ENCODE results near the gene RABGAP1L. TPM values are rescaled to one million over a fixed set of nuclear protein-coding genes. Genes with fewer than 3 reads are reported as not detected.

The RABGAP1L gene
- polyA plus RNA-seq, 1 donor (not counting 4 experiments of a cell fraction or from before 2014, with no cell fraction given) = 24.2 TPM

DNA sequence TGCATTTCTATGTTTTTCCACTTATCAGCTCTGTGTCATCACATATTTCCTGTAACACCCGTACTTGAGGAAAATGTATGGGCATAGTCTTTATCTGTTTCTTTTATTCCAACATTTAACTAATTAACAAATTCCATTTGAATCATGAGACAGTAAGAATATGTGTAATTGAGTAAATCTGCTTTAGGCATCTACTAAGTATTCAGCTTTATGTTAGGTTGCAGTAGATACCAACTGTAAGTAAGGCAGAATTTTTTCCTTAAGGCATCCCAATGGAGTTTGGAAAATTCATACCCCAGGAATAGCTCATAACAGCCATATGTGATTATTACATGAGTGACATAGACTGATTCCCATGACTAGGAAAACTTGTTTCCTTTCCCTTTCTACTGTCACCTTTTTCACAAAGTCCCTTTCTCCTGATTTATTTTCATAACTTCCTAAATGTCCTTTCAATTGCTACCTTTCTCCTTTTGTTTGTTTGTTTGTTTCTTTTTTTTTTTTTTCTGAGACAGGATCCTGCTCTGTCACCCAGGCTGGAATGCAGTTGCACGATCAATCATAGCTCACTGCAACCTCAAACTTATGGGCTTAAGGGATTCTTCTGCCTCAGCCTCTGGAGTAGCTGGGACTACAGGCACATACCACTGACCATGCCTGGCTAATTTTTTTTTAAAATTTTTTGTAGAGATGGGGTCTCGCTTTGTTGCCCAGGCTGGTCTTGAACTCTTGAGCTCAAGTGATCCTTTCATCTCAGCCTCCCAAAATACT lies 780.6 kb downstream of the RABGAP1L start:
- Histone ChIP-seq H3K9me3 (ENCODE audit: control insufficient read depth, low read depth, low read length) (no peaks in the 10 kb centered on the region), H3K79me2 (ENCODE audit: control insufficient read depth, insufficient read depth, low read length) (no peaks in the 10 kb centered on the region), H2AFZ (ENCODE audit: control insufficient read depth, low read length) (no peak overlapping the region), H3K9ac (ENCODE audit: control insufficient read depth, extremely low read depth, insufficient read depth, low read length) (no peak overlapping the region), H3K4me3 (ENCODE audit: control insufficient read depth in 2 of 3, extremely low read depth in 1 of 3, insufficient read depth in 2 of 3, low read depth in 1 of 3, low read length in 3 of 3) (no peak overlapping the region), H3K4me2 (ENCODE audit: control insufficient read depth, extremely low read depth, insufficient read depth, low read depth, low read length) (no peak overlapping the region), H3K4me1 (ENCODE audit: control insufficient read depth, extremely low read depth, insufficient read depth, low read length) (no peaks in the 10 kb centered on the region), H3K27ac (ENCODE audit: control insufficient read depth, insufficient read depth, low read length) (no peak overlapping the region), H3K9me1 (ENCODE audit: control insufficient read depth, extremely low read depth, insufficient read depth, low read length) (no peaks in the 10 kb centered on the region), H3K36me3 (ENCODE audit: control insufficient read depth in 2 of 2, extremely low read depth in 1 of 2, insufficient read depth in 2 of 2, low read length in 2 of 2) (no peaks in the 10 kb centered on the region), H4K20me1 (ENCODE audit: control insufficient read depth, extremely low read depth, insufficient read depth, low read length) (no peaks in the 10 kb centered on the region), H3K27me3 (ENCODE audit: control insufficient read depth, extremely low read depth, insufficient read depth, low read length) (no peaks in the 10 kb centered on the region)
- TF ChIP-seq EZH2 (IDR thresholded peaks at IDR 0.05; ENCODE audit: low read length) = no peak
- TF ChIP-seq, protein P1, sequence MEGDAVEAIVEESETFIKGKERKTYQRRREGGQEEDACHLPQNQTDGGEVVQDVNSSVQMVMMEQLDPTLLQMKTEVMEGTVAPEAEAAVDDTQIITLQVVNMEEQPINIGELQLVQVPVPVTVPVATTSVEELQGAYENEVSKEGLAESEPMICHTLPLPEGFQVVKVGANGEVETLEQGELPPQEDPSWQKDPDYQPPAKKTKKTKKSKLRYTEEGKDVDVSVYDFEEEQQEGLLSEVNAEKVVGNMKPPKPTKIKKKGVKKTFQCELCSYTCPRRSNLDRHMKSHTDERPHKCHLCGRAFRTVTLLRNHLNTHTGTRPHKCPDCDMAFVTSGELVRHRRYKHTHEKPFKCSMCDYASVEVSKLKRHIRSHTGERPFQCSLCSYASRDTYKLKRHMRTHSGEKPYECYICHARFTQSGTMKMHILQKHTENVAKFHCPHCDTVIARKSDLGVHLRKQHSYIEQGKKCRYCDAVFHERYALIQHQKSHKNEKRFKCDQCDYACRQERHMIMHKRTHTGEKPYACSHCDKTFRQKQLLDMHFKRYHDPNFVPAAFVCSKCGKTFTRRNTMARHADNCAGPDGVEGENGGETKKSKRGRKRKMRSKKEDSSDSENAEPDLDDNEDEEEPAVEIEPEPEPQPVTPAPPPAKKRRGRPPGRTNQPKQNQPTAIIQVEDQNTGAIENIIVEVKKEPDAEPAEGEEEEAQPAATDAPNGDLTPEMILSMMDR (optimal IDR thresholded peaks at IDR 0.05 in 1 of 3, IDR thresholded peaks at IDR 0.05 in 1 of 3, conservative IDR thresholded peaks at IDR 0.05 in 1 of 3; ENCODE audit: extremely low read depth in 1 of 3, insufficient read depth in 2 of 3, low read length in 3 of 3) = no peak
- DNase-seq (ENCODE audit: low read depth, low spot score) (no peak), FAIRE-seq (no peak)
- dilution Hi-C loops (cut with MboI; ENCODE audit: extremely low pct_ligation_motif_present, low sequenced_read_pairs) = no loop called here

DNA sequence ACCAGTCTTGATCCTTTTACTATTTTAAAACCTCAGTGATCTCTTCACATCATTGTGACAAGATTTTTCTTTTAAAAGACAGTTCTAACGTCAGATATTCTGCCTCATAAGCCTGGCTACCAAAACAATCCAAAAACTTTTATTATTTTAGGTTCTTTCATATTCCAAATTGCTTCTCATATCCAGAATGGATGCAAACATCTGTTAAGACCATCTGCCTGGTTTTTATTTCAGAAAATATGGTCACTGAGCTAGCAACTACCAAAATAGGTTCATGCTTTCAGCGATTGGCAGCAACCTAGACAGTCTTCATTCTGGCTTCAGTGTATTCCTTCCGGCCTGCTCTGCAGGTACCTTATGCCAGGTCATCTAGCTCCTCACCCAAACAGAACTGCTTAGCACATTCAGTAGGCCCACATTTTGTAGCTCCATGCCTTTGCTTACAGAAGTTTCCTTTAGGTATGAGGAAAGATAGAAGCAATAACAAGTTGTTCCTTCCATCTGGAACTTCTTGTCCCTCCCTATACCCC lies 781.4 kb downstream of the RABGAP1L start:
- dilution Hi-C loops (cut with MboI; ENCODE audit: extremely low pct_ligation_motif_present, low sequenced_read_pairs) = no loop called here

More for the DNA sequence above, 781.4 kb downstream of the RABGAP1L start:
- Histone ChIP-seq H3K36me3 (ENCODE audit: control insufficient read depth in 2 of 2, extremely low read depth in 1 of 2, insufficient read depth in 2 of 2, low read length in 2 of 2) (no peaks in the 10 kb centered on the region), H3K9me3 (ENCODE audit: control insufficient read depth, low read depth, low read length) (no peaks in the 10 kb centered on the region), H3K4me3 (ENCODE audit: control insufficient read depth in 2 of 3, extremely low read depth in 1 of 3, insufficient read depth in 2 of 3, low read depth in 1 of 3, low read length in 3 of 3) (no peak overlapping the region), H3K9ac (ENCODE audit: control insufficient read depth, extremely low read depth, insufficient read depth, low read length) (no peak overlapping the region), H3K27me3 (ENCODE audit: control insufficient read depth, extremely low read depth, insufficient read depth, low read length) (no peaks in the 10 kb centered on the region), H3K79me2 (ENCODE audit: control insufficient read depth, insufficient read depth, low read length) (no peaks in the 10 kb centered on the region), H2AFZ (ENCODE audit: control insufficient read depth, low read length) (no peak overlapping the region), H3K4me1 (ENCODE audit: control insufficient read depth, extremely low read depth, insufficient read depth, low read length) (no peaks in the 10 kb centered on the region), H3K27ac (ENCODE audit: control insufficient read depth, insufficient read depth, low read length) (no peak overlapping the region), H4K20me1 (ENCODE audit: control insufficient read depth, extremely low read depth, insufficient read depth, low read length) (no peaks in the 10 kb centered on the region), H3K9me1 (ENCODE audit: control insufficient read depth, extremely low read depth, insufficient read depth, low read length) (no peaks in the 10 kb centered on the region), H3K4me2 (ENCODE audit: control insufficient read depth, extremely low read depth, insufficient read depth, low read depth, low read length) (no peak overlapping the region)
- DNase-seq (ENCODE audit: low read depth, low spot score) (no peak), FAIRE-seq (no peak)
- TF ChIP-seq, protein P1 (optimal IDR thresholded peaks at IDR 0.05 in 1 of 3, IDR thresholded peaks at IDR 0.05 in 1 of 3, conservative IDR thresholded peaks at IDR 0.05 in 1 of 3; ENCODE audit: extremely low read depth in 1 of 3, insufficient read depth in 2 of 3, low read length in 3 of 3) = no peak
- TF ChIP-seq EZH2 (IDR thresholded peaks at IDR 0.05; ENCODE audit: low read length) = no peak

Measured in keratinocyte (primary cell).